ENCODE results near the gene HP1BP3. TPM values are rescaled to one million over a fixed set of nuclear protein-coding genes. Genes with fewer than 3 reads are reported as not detected.
"Not testable (repeated sequence)": the region's sequence is repeated elsewhere in the genome, so short reads cannot be mapped to it uniquely, and the experiment has no call there.

Gene HP1BP3, protein sequence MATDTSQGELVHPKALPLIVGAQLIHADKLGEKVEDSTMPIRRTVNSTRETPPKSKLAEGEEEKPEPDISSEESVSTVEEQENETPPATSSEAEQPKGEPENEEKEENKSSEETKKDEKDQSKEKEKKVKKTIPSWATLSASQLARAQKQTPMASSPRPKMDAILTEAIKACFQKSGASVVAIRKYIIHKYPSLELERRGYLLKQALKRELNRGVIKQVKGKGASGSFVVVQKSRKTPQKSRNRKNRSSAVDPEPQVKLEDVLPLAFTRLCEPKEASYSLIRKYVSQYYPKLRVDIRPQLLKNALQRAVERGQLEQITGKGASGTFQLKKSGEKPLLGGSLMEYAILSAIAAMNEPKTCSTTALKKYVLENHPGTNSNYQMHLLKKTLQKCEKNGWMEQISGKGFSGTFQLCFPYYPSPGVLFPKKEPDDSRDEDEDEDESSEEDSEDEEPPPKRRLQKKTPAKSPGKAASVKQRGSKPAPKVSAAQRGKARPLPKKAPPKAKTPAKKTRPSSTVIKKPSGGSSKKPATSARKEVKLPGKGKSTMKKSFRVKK
- total RNA-seq: 147 TPM

DNA sequence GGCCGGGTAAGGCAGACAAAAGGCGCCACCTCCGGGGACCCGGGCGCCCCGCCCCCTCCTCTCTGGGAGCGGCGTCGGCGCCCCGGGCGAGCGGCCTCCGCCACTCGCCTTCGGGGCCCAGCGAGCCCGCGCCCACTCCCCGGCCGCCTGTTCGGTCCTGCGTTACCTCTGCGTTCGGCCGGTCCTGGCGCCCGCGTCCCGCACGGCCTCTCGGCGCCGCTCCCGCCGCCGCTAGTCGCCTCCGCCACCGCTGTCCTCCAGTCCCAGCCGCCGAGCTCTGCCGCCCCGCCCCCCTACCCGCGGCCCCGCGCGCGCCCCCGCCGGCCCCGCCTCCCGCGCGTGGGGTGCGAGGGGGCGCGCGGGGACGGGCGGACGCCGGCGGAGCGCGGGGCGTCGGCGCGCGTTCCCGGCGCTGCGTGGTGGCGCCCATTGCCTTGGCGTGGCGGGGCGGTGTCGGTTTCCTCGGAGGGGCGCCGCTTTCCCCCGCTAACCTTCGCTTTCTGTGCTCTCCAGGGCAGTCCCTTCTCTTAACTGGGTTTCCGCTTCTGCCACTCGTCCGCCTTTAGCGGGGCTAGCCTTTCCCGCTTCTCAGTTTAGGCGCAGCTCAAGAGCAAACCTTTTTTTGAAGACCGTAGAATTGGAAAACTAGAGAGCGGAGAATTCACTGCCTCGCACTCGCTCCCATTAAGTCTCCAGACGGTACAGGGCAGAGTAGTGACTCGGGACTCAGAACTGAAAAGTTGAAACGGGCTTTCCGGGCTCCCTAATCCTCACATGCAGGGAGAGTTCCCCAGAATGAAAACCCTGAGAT is at the start of gene HP1BP3:
Gene HP1BP3, minus strand, starts transcription at position 279 of the 811 bp plus-strand sequence. CDS start 6,867 bp downstream, outside the sequence.
- ATAC-seq: peak; percentile 82

DNA sequence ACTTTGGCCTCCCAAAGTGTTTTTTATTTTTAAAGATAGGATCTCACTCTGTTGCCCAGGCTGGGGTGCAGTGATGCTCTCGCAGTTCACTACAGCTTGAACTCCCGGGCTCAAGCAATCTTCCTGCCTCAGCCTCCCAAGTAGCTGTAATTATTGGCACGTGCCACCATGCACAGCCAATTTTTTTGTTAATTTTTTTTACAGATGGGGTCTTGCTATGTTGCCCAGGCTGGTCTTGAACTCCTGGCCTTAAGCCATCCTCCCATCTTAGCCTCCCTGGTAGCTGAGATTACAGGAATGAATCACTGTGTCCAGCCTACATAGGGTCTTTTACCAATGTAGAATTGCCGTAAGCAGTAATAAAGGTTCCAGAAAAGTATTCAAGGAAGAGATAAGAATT is 49.1 kb upstream of the HP1BP3 start:
- ATAC-seq: no peak

DNA sequence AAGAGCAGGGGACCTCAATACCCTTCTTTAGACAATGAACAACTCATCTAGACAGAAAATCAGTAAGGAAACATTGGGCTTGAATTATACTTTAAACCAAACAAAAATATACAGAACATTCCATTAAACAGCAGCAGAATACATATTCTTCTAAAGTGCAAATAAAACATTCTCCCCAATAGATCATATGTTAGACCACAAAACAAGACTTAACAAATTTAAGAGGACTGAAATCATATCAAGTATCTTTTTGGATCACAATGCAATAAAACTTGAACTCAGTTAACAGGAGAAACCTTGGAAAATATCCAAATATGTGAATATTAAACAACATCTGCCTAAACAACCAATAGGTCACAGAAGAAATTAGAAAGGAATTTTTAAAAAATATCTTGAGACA is 47.7 kb upstream of the HP1BP3 start:
- no peak for ATAC-seq

DNA sequence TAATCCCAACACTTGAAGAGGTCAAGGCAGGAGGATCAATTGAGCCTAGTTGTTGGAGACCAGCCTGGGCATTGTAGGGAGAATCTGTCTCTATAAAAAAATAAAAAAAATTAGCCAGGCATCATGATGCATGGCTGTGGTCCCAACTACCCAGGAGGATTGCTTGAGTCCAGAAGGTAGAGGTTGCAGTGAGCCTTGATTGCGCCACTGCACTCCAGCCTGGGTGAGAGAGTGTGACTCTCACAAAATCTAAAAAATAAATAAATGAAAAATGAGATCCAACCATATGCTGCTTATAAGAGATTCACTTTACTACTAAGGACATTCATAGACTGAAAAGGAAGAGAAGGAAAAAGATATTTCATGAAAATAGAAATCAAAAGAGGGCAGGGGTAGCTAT is 47.1 kb upstream of the HP1BP3 start:
- ATAC-seq: no peak

DNA sequence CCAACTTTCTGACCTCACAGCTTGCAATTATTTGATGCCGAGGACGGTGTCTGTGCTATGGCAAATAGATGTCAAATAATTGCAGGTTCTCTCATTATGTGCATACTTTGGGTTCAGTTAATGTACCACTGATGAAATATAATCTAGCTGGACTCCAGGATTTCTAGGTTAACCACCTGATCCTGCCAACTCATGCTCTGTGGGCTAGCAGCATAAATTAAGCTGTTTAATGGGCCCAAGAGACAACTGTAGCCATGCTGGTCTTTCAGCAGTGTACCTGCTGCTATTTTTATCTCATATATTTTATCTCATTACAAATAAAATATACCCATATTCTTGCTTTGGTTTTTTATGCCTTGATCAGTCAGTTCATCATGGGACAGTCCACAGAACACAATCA is 43.3 kb upstream of the HP1BP3 start:
- no peak for ATAC-seq

DNA sequence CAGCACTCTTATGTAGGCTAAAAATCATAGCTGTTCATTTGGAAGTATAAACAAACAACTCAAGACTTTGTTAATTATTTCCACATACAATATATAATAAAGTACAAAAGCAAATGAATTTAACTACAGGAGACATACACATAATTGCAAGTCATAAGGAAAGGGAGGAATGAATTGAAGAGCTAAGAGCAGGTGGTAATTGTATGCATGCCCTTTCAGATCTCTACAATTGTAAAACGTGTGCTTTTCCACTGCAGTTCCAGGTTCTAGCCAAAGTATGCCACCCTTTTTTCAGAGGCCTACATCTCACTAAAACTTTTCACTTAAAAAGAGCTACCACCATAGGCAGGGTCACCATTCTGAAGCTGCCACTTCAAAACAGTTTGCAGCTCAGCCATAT is 42.8 kb upstream of the HP1BP3 start:
- no peak for ATAC-seq

DNA sequence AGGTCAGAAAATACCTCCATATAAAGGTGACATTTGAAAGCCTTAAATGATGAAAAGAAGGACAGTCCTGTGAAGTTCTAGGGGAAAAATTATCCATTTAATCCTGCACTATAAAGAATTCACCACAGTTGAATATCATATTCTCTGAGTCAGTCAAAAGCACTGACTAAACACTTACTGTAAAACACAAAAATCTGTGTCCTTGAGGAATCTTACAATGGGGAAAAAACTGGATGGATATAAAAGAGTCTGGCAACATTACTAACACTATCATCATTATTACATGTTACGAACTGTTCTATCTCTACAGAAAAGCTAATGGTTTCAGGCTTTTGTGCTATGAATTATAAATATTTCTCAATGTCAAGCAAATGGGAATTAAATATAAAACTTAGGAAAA is 42.4 kb upstream of the HP1BP3 start:
- no peak for ATAC-seq

DNA sequence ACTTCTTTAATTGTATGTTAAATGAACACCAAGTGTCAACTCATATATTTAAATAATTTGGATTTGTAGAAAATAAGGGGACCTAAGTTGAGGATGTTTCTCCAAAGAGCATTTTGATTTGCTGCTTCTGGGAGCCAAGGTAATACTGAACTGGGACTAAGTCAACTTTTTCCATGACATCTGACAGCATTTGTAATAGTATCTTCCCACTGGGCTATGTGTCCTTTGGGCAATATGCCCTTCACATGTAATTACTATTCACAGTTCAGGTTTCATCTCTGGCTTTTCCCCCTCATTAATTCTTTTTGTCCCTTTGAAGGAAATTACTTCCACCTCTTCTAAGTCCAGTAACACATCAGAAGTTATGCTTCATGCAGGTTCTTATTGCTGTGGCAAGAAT is 36.7 kb upstream of the HP1BP3 start:
- ATAC-seq: no peak

DNA sequence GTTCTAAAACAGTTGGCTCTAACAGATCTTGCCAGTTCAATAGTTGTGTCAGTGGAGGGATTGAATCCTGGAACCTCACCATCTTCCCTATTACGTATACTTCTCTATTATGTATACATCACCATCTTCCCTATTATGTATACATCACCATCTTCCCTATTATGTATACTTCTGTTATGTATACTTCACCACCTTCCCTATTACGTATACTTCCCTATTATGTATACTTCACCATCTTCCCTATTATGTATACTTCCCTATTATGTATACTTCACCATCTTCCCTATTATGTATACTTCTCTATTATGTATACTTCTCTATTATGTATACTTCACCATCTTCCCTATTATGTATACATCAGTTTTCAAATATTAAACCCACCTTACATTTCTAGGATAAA is 34.4 kb upstream of the HP1BP3 start:
- ATAC-seq: no peak

DNA sequence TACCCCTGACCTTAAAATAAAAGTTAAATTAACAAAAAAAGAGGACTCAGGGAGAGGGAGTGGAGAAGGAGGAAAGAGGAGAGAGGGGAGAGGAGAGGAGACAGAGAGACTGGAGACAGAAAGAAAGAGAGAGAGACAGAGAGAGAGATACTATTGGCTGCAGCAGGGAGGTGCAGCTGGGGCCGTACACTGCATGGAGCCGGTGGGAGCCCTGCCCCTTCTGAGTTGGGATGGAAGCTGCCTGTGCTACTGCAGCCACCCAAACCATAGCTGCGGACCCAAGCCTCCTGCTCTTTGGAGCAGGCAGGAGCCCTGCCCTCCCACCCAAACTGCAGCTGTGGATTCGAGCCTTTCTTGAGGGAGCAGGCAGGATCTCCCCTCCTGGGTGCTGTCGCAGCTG is 32.7 kb upstream of the HP1BP3 start:
- no peak for ATAC-seq

DNA sequence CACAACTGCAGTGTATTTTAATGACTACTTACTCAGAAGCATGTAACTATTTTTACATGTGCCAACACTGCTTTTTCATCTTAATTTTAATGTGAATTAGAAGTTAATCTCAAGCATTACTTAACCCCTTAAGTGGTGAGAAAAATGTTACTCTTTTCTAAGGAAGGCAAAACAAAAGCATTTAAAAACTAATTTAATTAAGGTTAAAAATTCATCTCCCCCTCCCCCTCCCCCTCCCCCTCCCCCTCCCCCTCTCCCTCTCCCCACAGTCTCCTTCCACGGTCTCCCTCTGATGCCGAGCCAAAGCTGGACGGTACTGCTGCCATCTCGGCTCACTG is 27.4 kb upstream of the HP1BP3 start:
- ATAC-seq: no peak

DNA sequence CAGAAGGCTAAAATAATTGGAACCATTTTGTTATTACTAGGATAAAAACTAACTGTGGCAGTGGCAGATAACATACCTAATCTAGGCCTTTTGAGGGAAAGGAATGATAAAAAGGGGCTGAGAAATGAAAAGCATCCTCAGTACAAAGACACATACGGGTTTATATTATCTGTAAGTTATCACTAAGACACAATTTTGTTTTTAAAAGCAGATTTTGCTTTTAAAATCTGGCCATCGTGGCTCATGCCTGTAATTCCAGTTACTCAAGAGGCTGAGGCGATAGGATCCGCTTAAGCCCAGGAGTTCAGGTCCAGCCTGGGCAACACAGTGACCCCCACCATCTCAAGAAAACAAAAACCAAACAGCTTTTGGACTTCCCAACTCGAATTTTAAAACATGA is 24.8 kb upstream of the HP1BP3 start:
- no peak for ATAC-seq

DNA sequence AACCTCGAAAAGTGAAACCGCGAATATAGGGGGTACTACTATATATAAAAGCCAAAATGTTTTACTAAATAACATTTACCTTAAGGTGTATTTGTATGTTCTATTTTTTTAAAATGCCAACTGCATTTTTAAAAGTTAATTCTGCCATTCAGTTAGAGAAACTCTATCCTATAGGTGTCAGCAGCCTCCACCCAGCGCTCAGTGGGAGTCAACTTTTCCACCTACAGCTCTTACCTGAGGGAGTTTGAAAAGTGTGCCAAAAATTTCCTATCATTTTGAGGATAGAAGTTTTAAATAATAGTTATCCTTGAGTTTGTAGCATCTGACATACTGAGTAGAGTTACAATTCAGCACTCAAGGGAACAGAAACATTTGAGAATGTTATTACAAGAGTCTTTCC is 6.1 kb upstream of the HP1BP3 start:
- ATAC-seq: no peak

DNA sequence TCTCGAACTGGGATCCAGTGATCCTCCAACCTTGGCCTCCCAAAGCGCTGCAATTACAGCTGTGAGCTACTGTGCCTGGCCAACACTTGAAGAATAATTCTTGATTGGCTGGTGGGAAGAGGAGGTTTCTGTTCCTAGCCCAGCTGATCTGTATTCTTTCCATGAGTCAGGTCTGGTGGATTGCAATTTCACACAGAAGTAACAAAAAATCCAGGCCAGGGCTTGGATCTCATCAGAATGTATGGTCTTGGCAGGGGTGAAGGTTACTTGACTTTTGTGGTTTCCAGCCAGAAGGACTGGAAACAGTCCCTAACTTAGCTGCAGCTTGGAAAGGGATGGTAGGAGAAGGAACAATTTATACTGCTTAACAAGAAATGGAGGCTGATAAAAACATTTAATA is 5.1 kb upstream of the HP1BP3 start:
- ATAC-seq: no peak

DNA sequence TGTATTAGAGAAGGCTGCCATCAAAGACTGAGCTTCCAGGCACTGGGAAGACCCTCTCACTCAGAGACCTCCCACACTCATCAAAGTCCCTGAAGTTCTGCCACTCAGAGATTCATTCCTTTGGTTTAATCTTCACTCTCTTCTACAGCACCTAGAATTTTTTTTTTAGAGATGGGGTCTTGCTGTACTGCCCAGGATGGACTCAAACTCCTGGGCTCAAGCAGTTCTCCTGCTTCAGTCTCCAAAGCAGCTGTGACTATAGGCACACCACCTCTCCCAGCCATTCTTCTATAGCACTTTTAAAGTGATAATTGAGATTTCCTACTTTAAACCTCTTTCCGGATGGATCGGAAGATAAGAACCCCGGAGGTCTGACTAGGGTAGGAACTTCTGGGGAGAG is 3.7 kb upstream of the HP1BP3 start:
- no peak for ATAC-seq

DNA sequence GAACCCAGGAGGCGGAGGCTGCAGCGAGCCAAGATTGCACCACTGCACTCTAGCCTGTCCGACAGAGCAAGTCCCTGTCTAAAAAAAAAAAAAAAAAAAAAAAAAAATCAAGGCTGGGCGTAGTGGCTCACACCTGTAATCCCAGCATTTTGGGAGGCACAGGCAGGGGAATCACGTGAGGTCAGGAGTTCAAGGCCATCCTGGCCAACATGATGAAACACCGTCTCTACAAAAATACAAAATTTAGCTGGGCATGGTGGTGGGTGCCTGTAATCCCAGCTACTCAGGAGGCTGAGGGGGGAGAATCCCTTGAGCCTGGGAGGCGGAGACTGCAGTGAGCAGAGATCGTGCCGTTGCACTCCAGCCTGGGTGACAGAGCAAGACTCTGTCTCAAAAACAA is 2.5 kb upstream of the HP1BP3 start:
- ATAC-seq: not testable (repeated sequence)

DNA sequence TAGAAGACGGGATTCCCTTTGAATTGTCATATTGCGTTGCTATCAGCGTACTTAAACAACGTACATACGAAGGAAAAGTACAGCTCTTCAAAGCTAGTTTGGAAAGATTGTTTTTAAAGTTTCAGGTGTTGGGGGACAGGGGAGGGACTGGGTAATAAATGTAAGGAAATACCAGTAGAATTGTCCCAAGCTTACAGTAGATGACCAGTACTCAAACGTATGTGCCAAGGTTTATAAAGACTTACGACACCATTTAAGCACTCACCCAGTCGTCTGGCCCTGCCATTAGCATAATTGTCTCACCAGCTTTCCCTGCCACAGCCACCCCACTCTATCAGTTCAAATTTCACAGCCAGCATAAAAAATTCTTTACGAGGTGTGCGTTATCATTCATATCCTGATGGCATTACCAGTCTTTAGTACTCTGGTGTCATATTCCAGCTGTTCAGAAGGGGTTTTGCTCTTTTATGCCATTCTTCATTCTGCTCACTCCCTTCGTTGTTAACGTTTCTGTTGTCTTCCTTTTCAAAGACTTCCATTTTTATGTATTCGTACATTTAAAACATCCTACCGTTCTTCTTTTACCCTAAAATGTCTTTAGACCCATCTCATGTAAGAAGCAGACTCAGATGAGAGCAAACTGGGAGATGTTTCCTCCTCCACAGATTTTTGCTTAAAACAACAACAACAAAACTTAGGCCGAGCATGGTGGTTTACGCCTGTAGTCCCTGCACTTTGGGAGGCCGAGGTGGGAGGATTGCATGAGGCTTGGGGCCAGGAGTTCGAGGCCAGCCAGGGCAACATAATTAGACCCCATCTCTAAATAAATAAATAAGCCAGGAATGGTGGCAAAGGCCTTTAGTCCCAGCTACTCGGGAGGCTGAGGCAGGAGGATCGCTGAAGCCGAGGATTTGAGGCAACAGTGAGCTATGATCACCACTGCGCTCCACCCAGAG is 1.0 kb upstream of the HP1BP3 start:
- no peak for ATAC-seq

DNA sequence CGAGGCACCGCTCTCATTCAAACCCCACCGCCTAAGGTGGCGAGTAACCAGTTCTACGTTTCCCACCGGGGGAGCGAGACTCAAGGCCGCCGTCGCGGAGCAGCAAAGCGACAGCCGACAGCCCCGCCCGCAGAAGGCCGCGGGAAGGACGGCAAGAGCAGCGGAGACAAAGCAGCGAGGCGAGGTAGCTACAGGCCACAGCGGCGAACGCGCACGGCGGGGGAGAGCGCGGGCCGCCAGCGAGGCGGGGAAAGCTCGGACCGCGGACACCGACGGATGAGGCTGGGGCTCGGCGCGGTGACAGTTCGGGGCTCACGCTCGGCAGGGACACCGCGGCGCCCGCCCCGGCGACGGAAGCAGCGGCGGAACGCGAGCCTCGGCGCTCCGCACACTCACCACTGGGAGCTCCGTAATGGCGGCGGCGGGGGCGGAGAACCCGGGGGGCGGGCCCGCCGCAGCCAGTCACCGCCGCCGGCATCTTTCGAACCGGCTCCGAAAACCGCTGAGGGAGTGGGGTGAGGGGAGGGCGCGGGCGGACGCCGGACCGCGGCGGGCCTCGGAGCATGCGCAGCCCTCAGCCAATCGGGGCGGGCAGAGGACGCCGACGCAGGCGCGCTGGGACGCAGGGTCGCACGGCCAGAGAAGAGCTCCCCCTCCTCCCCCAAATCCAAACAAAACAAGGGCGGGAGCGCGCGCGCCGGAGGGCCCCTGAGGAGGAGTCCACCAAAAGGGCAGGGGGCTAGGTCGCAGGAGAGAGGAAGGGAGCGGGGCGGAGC is 666 bp downstream of the HP1BP3 start:
- ATAC-seq: peak; percentile 96

DNA sequence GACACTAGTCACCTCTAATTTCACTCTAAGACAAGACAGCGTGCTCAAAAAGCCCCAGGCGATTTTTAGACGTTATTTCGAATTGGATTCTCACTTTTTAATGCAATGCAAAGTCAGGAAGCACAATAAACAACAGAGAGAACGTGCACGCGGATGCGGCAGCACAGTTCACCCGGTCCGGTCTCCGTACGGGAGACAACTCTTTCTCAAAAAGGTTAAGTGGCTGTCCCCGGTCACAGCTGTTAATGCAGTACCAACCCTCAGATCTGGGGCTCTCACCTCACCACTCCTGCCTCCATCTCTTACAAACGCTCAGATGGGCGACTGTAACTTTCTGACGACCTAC is 1.2 kb downstream of the HP1BP3 start:
- ATAC-seq: peak; percentile 0

DNA sequence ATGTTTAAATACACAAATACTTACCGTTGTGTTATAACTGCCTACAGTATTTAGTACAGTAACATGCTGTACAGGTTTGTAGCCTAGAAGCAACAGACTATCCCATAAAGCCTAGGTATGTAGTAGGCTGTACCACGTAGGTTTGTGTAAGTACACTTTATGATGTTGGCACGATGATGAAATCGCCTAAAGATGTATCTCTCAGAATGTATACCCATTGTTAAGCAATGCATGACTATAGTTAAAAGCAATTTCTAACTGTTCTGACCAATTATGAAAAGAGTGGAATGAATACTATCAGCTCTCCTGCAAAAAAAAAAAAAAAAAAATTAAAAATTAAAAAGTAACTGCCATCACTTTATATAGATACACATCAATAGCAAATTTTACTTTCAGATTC is 11.4 kb downstream of the HP1BP3 start:
- no peak for ATAC-seq

DNA sequence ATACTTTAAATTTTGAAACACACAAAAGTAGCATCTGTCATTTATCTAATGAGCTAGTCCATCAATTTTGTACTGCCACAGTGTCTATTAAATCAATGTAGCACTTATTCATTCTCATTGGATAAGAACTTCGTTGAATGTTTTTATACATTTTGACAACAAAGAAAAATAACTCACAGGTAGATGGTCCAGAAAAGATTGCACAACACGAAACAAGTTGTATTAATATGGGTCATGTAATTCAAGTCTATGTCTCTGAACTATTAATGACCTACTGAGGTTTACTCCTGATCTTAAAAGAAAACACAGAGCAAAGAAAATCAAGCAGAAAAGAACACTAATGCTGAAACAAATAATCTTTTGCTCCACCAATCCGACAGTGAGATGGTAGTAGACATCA is 15.3 kb downstream of the HP1BP3 start:
- no peak for ATAC-seq
